ENCODE data around the gene KIF11. TPM values are rescaled to one million over a fixed set of nuclear protein-coding genes. Genes with fewer than 3 reads are reported as not detected.

KIF11 gene
- total RNA-seq, 4 donors from 2014 or later: 2.6 to 4.4 (median 3.6) TPM

DNA sequence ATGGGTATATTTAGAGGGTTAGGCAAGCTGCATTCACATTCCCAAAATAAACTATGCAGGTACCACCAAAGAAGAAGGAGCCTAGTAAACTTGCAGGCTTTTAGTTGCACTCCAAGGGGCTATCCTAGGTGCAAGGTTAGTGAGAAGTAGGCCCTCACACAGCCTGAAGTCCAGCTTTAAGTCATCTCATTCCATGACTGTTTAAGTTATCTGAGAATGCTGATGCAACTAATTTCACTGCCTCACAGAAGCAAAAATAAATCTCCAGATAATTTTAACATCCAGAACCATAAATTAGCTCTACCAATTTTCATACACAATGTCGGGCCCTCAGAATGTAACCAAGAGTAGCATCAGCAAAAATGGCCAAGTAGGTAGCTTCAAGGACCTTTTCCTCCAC lies 62.5 kb downstream of the KIF11 start:
- 97% methylated on average over 1 of the region's 1 CpG for WGBS, 2 donors
- TF ChIP-seq POLR2A (IDR thresholded peaks at IDR 0.05): no peak
- TF ChIP-seq, protein P1, sequence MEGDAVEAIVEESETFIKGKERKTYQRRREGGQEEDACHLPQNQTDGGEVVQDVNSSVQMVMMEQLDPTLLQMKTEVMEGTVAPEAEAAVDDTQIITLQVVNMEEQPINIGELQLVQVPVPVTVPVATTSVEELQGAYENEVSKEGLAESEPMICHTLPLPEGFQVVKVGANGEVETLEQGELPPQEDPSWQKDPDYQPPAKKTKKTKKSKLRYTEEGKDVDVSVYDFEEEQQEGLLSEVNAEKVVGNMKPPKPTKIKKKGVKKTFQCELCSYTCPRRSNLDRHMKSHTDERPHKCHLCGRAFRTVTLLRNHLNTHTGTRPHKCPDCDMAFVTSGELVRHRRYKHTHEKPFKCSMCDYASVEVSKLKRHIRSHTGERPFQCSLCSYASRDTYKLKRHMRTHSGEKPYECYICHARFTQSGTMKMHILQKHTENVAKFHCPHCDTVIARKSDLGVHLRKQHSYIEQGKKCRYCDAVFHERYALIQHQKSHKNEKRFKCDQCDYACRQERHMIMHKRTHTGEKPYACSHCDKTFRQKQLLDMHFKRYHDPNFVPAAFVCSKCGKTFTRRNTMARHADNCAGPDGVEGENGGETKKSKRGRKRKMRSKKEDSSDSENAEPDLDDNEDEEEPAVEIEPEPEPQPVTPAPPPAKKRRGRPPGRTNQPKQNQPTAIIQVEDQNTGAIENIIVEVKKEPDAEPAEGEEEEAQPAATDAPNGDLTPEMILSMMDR (IDR thresholded peaks at IDR 0.05): no peak

DNA sequence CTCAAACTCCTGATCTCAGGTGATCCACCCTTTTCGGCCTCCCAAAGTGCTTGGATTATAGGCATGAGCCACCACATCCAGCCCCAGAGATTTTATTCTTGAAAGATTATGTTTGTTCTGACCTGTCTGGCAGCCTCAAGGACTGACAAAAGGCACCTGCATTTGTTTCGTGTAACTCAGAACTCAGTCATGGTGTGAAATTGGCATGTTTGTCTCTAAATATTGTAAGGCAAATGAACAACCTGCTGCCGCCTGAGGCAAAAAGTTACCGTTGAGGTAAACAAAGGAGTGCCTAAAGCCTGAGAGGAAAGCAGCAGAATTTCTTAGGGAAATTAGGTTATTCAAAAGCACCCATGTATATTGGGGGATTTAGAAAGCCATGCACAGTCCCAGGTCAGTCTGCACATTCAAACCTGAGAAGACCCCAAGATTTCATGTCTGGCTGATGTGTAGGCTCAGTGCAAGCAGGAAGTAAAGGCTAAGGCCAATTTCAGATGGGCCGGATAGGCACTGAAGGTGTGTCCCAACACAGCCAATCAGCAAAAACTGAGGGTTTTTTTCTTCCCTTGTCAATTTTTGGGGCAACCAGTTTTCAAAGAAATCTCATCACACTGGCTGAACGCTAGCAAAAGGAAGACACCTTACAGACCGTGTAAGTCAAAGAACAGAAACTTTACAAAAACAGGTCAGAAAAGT lies 63.5 kb downstream of the KIF11 start:
- intact Hi-C loops (cut with DNase I; ENCODE audit: low total_unique reads): no loop called here

More for the DNA sequence above, 62.5 kb downstream of the KIF11 start:
- H3K4me3 ChIP-seq (ENCODE audit: low read depth, poor library complexity, severe bottlenecking): no peak overlapping the region
- DNase-seq (ENCODE audit: low spot score in 2 of 2): no peak
- intact Hi-C loops (cut with DNase I; ENCODE audit: low total_unique reads): no loop called here

DNA sequence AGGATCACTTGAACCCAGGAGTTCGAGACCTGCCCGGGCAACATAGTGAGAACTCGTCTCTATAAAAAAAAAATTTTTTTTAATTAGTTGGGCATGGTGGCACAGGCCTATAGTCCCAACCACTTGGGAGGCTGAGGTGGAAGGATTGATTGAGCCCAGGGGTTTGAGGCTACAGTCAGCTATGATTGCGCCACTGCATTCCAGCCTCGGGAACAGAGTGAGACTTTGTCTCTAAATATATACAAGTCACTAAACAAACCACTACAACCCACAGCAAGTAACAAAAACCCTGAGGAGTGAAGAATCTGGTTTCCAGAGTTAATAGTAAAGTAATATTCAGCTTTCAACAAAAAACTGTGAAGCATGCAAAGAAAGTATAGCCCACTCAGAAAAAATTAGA lies 64.1 kb downstream of the KIF11 start:
- 88 to 91% methylated on average over 5 of the region's 5 CpGs for WGBS, 2 donors
- TF ChIP-seq, protein P1 (IDR thresholded peaks at IDR 0.05): no peak
- TF ChIP-seq POLR2A (IDR thresholded peaks at IDR 0.05): no peak
- DNase-seq (ENCODE audit: low spot score in 2 of 2): no peak
- intact Hi-C loops (cut with DNase I; ENCODE audit: low total_unique reads): no loop called here
- H3K4me3 ChIP-seq (ENCODE audit: low read depth, poor library complexity, severe bottlenecking): no peak overlapping the region

More for the DNA sequence above, 63.5 kb downstream of the KIF11 start:
- no peak for DNase-seq (ENCODE audit: low spot score in 2 of 2)
- WGBS, 2 donors: 76 to 80% methylated on average over 7 of the region's 7 CpGs
- no peak for TF ChIP-seq POLR2A (IDR thresholded peaks at IDR 0.05)
- TF ChIP-seq, protein P1 (IDR thresholded peaks at IDR 0.05): no peak
- H3K4me3 ChIP-seq (ENCODE audit: low read depth, poor library complexity, severe bottlenecking): no peak overlapping the region

DNA sequence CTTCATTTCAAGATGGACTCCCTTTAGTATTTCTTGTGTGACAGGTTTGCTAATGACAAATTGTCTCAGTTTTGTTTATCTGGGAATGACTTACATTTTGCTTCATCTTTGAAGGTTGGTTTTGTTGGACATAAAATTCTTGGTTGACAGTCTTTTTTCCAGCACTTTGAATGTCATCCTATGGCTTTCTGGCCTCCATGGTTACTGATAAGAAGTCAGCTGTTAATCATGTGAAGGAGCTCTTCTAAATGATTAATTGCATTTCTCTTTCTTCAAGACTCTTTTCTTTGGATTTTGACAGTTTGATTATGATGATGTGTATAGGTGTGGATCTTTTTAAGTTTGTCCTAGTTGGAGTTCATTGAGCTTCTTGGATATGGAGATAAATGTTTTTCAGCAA lies 69.9 kb downstream of the KIF11 start:
- no peak for DNase-seq (ENCODE audit: low spot score in 2 of 2)
- H3K4me3 ChIP-seq (ENCODE audit: low read depth, poor library complexity, severe bottlenecking): no peak overlapping the region
- TF ChIP-seq, protein P1 (IDR thresholded peaks at IDR 0.05): no peak
- no peak for TF ChIP-seq POLR2A (IDR thresholded peaks at IDR 0.05)
- intact Hi-C loops (cut with DNase I; ENCODE audit: low total_unique reads): no loop called here

DNA sequence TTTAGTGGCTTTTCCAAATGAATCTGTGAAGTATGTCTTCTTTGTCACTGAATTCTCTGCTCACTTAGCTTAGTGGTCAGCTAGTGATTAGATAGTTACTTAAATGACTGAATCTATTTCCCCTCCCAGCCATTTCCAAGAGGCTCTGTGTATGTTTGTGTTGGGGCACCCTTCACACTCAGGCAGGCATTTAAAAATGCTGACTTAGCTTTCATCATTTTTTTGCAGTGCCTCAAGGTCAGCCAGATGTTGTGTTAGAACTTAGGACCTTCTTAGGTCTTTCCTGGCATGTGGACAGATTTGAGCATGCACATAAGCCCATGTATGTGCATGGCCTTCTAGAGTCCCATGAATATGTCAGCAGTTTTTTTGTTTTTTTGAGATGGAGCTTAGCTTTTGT lies 71.4 kb downstream of the KIF11 start:
- DNase-seq (ENCODE audit: low spot score in 2 of 2): no peak
- TF ChIP-seq, protein P1 (IDR thresholded peaks at IDR 0.05): no peak
- TF ChIP-seq POLR2A (IDR thresholded peaks at IDR 0.05): no peak
- intact Hi-C loops (cut with DNase I; ENCODE audit: low total_unique reads): no loop called here
- no peak overlapping the region for H3K4me3 ChIP-seq (ENCODE audit: low read depth, poor library complexity, severe bottlenecking)

DNA sequence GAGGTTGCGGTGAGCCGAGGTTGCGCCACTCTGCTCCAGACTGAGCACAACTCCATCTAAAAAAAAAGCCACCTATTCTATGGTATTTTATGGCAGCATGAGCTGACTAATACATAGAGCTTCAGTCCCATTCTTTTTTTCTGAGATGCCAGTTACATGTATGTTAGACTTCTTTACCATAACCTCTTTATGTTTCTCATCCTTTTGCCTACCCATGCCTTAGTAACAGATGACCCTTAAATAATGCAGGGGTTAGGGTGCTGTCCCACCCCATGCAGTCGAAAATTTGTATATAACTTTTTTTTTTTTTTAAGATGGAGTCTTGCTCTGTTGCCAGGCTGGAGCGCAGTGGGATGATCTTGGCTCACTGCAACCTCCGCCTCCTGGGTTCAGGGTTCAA lies 74.1 kb downstream of the KIF11 start:
- intact Hi-C loops (cut with DNase I; ENCODE audit: low total_unique reads): no loop called here
- DNase-seq (ENCODE audit: low spot score in 2 of 2): no peak
- H3K4me3 ChIP-seq (ENCODE audit: low read depth, poor library complexity, severe bottlenecking): no peak overlapping the region
- 96% methylated on average over 6 of the region's 6 CpGs for WGBS, 2 donors
- TF ChIP-seq, protein P1 (IDR thresholded peaks at IDR 0.05): no peak
- no peak for TF ChIP-seq POLR2A (IDR thresholded peaks at IDR 0.05)
